Astrocyte (in vitro differentiated cells and primary cell): ENCODE measurements around the gene SSBP3. TPM values are rescaled to one million over a fixed set of nuclear protein-coding genes. Genes with fewer than 3 reads are reported as not detected.

Source experiments
- DNase-seq: peaks from one replicate; pipeline ENCODE4 v3.0.0-alpha.2; 2010; ENCODE audit warnings: low read depth
- FAIRE-seq: peaks from 2 replicates; lab custom pipeline; 2011; peaks lifted over from hg19 to GRCh38; lab: Jason Lieb, UNC
- H2AFZ ChIP-seq: 2 replicates; pipeline ENCODE4 v1.6.0; 2012; ENCODE audit warnings: low read depth, low read length, inconsistent platforms
- H3K27ac ChIP-seq: 2 replicates; pipeline ENCODE4 v1.5.1; 2011; ENCODE audit warnings: low read depth, low read length, inconsistent platforms
- H3K27me3 ChIP-seq: 2 replicates; pipeline ENCODE4 v1.6.0; 2011; ENCODE audit warnings: low read length, inconsistent platforms; ENCODE audit not compliant: insufficient read depth
- H3K36me3 ChIP-seq: 2 replicates; pipeline ENCODE4 v1.5.1; 2011; ENCODE audit warnings: low read length, inconsistent platforms; ENCODE audit not compliant: insufficient read depth
- H3K4me1 ChIP-seq: 2 replicates; pipeline ENCODE4 v1.5.1; 2011; ENCODE audit warnings: low read length, inconsistent platforms; ENCODE audit not compliant: insufficient read depth
- H3K4me2 ChIP-seq: 2 replicates; pipeline ENCODE4 v1.6.0; 2012; ENCODE audit warnings: low read length, inconsistent platforms
- H3K4me3 ChIP-seq: 2 replicates; pipeline ENCODE4 v1.5.1; 2011; ENCODE audit warnings: low read depth, mild to moderate bottlenecking, low read length, inconsistent platforms; ENCODE audit not compliant: insufficient read depth
- H3K79me2 ChIP-seq: 2 replicates; pipeline ENCODE4 v1.6.0; 2012; ENCODE audit warnings: mild to moderate bottlenecking, low read length, inconsistent platforms; ENCODE audit not compliant: insufficient read depth
- H3K9ac ChIP-seq: 2 replicates; pipeline ENCODE4 v1.6.0; 2012; ENCODE audit warnings: mild to moderate bottlenecking, low read length, inconsistent platforms
- H3K9me3 ChIP-seq: 2 replicates; pipeline ENCODE4 v1.5.1; 2012; ENCODE audit warnings: low read depth, mild to moderate bottlenecking, low read length, inconsistent platforms; ENCODE audit not compliant: insufficient read depth
- H4K20me1 ChIP-seq: 2 replicates; pipeline ENCODE4 v1.6.0; 2012; ENCODE audit warnings: low read length, inconsistent platforms; ENCODE audit not compliant: insufficient read depth
- H3K27ac Mint-ChIP-seq: one replicate; pipeline ENCODE4 v1.8.0; 2021; ENCODE audit warnings: mild to moderate bottlenecking, mixed read lengths; ENCODE audit not compliant: unreplicated experiment
- H3K27me3 Mint-ChIP-seq: one replicate; pipeline ENCODE4 v1.8.0; 2021; ENCODE audit warnings: low read depth, mixed read lengths; ENCODE audit not compliant: unreplicated experiment
- H3K36me3 Mint-ChIP-seq: one replicate; pipeline ENCODE4 v1.8.0; 2021; ENCODE audit warnings: low read depth, mixed read lengths; ENCODE audit not compliant: unreplicated experiment
- H3K4me1 Mint-ChIP-seq: one replicate; pipeline ENCODE4 v1.8.0; 2021; ENCODE audit warnings: low read depth, mixed read lengths; ENCODE audit not compliant: unreplicated experiment
- H3K4me3 Mint-ChIP-seq: one replicate; pipeline ENCODE4 v1.8.0; 2021; ENCODE audit warnings: mild to moderate bottlenecking, moderate library complexity, mixed read lengths; ENCODE audit not compliant: unreplicated experiment
- H3K9me3 Mint-ChIP-seq: one replicate; pipeline ENCODE4 v1.8.0; 2021; ENCODE audit warnings: mild to moderate bottlenecking, mixed read lengths; ENCODE audit not compliant: unreplicated experiment
- CTCF ChIP-seq: IDR thresholded peaks from 2 replicates; pipeline ENCODE4 v1.5.1; 2011; ENCODE audit warnings: low read depth, mild to moderate bottlenecking, inconsistent platforms, low read length, moderate library complexity; ENCODE audit not compliant: insufficient read depth
- EZH2 ChIP-seq: IDR thresholded peaks from 2 replicates; pipeline ENCODE4 v1.6.1; 2012; ENCODE audit warnings: mild to moderate bottlenecking, low read length, inconsistent platforms; ENCODE audit not compliant: insufficient read depth
- total RNA-seq: library from RNA; stranded (reverse); gene quantifications from 2 replicates; pipeline ENCODE4 v1.2.1, GENCODE V29; 2021

Gene SSBP3
- total RNA-seq, 1 donor from 2014 or later: 89.8 TPM

DNA sequence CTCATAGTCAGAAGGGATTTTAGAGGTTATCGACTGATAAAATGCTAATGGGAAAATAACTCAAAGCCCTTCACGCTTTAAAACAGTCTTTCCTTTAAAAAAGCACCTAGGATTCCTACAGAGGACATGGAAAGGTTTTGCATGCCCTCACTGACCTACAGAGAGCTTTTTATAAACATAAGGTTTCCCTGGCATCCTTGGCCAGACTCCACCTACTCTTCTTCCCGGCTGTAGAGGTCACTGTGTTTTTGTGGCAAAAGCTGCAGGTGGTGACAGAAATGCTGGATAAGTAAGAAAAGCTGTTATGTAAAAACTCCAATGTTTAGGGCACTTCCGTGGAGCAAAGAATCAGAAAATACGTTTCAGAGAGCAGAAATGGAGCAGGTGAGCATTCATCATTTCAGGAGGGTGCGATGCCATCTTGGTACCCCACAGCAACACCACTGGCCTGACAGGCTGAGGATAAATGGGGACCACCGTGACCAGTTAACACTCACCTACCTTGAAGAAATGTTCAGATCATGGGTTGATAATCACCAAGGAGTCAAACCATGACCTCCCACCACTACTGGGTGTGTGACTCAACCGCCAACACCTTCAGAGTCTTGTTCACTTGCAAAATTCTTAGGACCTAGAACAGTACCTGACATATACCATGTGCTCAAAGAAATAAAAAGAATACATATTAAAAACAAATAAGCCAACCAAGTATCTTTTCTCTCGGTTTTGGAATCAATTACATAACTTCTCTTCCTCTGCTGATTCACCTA lies 46.6 kb downstream of the SSBP3 start:
- Histone ChIP-seq H3K4me2 (no peak overlapping the region), H3K9ac (no peak overlapping the region), H3K4me1 (no peaks in the 10 kb centered on the region), H3K27me3 (no peaks in the 10 kb centered on the region), H3K27ac (no peak overlapping the region), H3K79me2 (peaks cover 41% of the 10 kb centered on the region), H3K36me3 (no peaks in the 10 kb centered on the region), H4K20me1 (peaks cover 97% of the 10 kb centered on the region), H2AFZ (no peak overlapping the region), H3K4me3 (no peak overlapping the region), H3K9me3 (no peaks in the 10 kb centered on the region)
- Mint-ChIP-seq H3K4me3 (no peak overlapping the region), H3K9me3 (no peaks in the 10 kb centered on the region), H3K4me1 (peaks cover 35% of the 10 kb centered on the region), H3K27ac (no peak overlapping the region), H3K36me3 (peaks cover 17% of the 10 kb centered on the region), H3K27me3 (no peaks in the 10 kb centered on the region)
- DNase-seq (no peak), FAIRE-seq (no peak)
- TF ChIP-seq CTCF: no peak
- no peak for TF ChIP-seq EZH2

GRCh38 chr1:54358503-54359168 lies 47.6 kb downstream of the SSBP3 start:
- no peak overlapping the region for H3K4me3 Mint-ChIP-seq
- peaks cover 18% of the 10 kb centered on the region for H3K36me3 Mint-ChIP-seq
- Histone ChIP-seq H3K9ac (no peak overlapping the region), H3K36me3 (no peaks in the 10 kb centered on the region), H3K4me2 (no peak overlapping the region), H3K27ac (no peak overlapping the region), H4K20me1 (peaks cover 97% of the 10 kb centered on the region), H3K4me1 (no peaks in the 10 kb centered on the region), H3K27me3 (no peaks in the 10 kb centered on the region), H3K4me3 (no peak overlapping the region), H2AFZ (no peak overlapping the region), H3K79me2 (peaks cover 46% of the 10 kb centered on the region), H3K9me3 (no peaks in the 10 kb centered on the region)
- H3K4me1 Mint-ChIP-seq: peaks cover 44% of the 10 kb centered on the region
- FAIRE-seq (no peak), DNase-seq (no peak)
- TF ChIP-seq EZH2 (no peak), CTCF (no peak)
- H3K9me3 Mint-ChIP-seq: no peaks in the 10 kb centered on the region
- H3K27ac Mint-ChIP-seq: no peak overlapping the region
- no peaks in the 10 kb centered on the region for H3K27me3 Mint-ChIP-seq
